Femur (tissue), 1 donor: ENCODE data around the gene ASH1L.
"Not testable (repeated sequence)": the region's sequence is repeated elsewhere in the genome, so short reads cannot be mapped to it uniquely, and the experiment has no call there.

Experiments used
- DNase-seq: peaks from one replicate; pipeline ENCODE4 v3.0.0-alpha.2; 2017

ASH1L gene

DNA sequence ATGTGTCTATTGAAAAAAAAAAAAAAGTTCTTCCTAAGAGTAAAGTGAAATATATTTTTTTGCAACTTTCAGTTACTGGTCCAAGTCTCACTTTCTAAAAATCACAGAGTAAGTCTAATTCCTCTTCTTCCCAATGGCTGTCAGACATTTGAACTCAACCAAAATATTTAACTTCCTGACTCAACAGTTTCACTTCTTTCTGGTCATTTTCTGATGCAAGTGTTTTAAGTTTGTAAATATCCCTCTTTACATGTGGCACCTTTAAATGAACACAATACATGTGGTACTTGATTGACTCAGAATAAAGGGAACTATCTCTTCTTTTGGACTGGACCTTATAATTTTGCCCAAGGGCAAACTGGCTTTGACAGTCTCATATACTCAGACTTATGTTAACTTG lies 76.7 kb downstream of the ASH1L start:
- DNase-seq = no peak

DNA sequence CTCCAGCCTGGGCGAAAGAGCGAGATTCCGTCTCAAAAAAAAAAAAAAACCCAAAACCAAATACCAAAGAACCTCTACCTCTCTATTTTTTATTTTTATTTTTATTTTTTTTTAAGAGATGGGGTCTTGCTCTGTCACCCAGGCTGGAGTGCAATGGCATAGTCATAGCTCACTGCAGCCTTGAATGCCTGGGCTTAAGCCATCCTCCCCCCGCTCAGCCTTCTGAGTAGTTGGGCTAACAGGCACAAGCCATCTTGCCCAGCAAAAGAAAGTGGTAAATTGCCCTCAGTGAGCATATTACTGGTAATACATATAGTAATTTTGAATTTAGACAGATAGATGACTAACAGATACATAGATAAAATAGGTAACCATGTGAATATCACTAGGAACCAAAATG lies 77.4 kb downstream of the ASH1L start:
- no peak for DNase-seq

DNA sequence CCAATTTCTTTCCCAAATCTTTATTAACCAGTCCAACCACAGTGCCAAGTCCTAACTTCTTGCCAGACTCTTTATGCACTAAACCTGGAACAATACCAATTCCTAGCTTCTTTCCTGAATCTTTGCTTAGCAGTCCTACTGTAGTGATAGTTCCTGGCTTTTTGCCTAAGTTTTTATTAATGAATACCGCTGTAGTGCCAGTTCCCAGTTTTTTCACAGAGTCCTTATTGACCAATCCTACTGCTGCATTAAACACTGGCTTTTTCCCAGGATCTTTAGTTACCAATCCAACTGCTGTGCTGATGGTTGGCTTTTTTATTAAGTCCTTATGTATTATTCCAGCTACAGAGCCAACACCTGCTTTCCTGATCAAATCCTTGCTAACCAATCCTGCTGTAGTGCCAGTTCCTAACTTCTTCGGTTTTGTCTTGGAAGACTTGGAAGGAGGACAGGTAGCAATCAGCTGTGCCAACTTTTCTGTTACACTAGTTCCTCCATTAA lies 80.8 kb downstream of the ASH1L start:
- peak; percentile 53 for DNase-seq

DNA sequence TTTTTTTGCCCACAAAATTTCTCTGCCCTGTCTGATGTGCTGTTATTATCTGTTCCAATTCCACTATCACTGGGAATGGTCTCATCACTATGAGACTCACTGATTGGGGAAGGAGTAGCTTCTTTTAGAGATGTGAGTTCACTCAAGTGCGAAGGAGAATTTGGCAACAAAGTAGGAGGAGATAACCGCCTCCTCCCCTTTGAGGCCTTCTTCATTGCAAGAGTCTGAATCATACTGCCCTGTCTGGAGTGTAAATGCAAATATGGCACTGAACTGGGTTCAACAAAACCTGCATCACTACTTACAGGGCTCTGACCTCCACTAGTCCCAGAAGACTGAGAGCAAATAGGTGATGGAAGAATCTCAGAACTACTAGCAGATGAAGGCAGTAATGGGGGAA lies 83.4 kb downstream of the ASH1L start:
- DNase-seq = no peak

DNA sequence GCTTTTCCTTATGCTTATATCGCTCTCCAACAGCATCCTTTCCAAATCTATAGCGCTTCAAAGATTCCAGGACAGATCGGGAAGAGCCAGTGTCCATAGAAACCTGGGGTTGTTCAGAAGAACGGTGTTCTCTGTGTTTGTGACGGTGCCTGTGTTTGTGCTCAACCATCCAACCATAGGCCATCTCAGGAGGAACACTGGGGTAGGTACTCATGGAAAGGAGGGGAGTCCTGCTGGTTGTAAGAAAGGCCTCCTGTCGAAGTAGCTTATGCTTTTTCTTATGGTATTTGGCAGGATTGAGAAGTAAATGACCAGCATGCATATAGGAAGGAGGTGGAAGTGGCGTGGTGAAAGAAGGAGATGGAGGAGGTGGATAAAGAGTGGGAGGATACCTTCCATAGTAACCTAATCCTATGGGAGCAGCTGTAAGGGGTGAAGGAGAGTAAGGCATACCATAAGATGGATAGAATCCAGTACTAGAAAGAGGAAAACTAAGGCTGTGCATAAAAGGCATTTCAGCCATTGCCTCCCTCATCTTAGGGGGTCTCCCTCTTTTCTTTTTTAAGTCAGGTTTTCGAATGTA lies 84.2 kb downstream of the ASH1L start:
- no peak for DNase-seq

DNA sequence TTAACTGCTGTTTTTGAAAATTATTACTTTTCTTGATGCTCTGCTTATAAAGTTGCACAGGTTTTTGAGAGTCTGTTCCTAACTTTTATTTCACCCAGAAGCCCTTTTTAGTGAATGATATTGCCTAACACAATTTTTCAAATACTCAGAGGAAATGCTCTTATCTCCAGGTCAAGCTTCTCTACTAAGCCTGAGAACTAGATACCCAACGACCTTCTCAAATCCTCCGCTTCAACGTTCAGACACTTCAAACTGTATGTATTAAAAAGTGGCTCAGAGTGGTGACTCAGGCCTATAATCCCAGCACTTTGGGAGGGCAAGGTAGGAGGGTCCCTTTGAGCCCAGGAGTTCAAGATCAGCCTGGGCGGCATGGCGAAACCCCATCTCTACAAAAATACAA lies 88.5 kb downstream of the ASH1L start:
- DNase-seq = no peak

DNA sequence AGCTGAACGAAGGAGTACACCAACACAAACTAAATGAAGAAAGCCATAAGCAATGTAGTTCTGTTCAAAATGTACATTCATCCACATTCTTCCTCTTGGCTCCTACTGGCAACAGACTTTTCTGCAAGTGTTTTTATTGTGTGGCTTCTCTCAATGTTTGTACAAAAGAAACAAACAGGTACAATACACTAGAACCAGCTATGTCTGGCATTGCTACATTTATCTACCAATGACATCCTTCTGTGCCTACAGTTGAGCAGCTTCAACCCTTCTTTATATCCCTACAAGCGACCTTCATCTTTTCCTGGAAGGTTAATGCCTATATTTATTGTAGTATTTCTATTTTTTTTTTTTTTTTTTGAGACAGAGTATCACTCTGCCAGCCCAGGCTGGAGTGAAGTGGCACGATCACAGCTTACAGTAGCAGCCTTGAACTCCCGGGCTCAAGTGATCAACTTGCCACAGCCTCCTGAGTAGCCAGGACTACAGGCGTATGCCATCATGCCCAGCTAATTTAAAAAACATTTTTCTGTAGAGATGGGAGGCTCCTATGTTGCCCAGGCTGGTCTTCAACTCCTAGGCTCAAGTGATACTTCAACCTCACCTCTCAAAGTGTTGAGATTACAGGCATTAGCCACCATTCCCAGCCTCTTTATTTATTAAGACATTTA lies 89.3 kb downstream of the ASH1L start:
- no peak for DNase-seq

DNA sequence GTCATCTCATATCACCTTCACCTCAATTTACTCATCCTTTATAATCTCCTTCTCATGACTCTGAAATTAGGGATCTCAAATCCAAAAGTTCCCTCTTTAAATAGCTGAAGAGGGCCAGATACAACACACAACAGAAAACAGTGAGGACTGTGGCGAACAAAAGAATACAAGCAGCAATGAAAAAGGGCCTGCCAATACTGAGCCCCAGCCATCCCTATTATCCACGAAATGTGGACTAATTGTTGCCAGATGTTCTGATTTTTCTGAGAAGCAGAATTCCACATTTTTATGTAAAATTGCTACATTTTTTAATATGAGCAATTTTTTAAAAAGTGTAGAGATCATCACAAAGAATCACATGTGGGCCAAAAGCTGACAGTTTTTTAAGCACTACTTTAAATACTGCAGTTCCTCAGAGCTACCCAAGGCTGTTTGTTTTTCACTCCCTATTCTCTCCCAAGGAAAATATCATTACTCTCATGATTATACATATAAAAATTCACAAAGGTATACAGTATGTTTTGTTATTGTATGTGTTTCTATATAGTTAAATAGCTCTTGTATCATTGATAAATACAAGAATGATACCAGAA lies 90.0 kb downstream of the ASH1L start:
- peak; percentile 19 for DNase-seq

DNA sequence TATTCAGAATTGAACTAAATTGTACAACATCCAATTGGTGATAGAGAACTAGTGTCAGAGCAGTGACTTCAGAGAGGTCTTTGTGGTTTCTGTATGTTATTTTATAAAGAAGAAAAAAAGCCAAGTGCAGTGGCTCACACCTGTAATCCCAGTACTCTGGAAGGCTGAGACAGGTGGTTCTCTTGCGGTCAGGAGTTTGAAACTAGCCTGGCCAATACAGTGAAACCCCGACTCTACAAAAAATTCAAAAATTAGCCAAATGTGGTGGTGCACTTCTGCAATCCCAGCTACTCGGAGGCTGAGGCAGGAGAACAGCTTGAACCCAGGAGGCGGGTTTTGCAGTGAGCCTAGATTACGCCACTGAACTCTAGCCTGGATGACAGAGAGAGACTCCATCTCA lies 90.7 kb downstream of the ASH1L start:
- DNase-seq = no peak

DNA sequence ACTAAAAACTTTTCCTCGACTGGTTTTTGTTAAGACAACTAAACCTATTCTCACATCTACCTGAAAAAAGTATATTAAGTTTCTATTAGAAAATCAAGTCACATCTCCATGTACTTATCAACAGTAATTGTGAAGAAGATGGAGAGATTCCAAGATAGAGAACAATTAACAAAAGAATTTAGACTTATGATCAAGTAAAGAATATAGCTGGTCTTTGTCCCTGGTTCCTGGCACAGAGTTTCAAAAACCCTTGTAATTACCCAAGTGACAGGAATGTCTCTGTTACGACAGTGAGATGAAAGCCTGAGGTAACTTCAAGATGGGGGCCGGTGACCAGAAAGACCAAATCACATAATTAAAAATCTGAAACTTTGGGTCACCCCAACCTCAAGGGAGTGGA lies 91.6 kb downstream of the ASH1L start:
- no peak for DNase-seq

DNA sequence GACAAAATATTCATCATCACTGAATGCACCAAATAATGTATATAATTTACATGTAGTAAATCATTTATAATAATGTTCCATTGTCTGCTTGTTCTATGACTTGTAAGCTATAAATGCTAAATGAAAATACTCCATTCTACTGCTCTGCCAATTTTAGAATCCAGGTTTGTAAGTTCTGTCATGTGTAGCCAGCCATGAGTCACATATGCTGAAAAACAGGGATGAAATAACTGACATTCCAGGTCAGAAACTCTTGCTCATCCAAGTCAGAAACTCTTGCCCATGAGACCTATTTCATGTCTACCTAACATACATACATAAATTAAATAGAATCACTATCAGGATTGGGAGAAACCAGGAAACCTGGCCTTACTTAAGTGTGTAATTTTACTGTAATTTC lies 95.6 kb downstream of the ASH1L start:
- no peak for DNase-seq

DNA sequence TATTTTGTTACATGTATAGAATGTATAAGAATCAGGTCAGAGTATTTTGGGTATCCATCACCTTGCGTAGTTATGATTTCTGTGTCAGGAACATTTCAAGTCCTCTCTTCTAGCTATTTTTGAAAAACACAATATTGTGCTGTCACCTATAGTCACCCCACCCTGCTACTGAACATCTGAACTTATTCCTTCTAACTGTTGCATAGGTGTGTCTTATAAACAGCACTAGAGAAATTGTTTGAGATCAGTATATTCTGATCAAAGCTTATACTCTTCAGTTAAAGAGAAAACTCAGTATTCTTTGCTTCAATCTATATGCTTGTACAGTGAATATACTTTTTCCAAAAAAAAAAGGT lies 96.0 kb downstream of the ASH1L start:
- no peak for DNase-seq

DNA sequence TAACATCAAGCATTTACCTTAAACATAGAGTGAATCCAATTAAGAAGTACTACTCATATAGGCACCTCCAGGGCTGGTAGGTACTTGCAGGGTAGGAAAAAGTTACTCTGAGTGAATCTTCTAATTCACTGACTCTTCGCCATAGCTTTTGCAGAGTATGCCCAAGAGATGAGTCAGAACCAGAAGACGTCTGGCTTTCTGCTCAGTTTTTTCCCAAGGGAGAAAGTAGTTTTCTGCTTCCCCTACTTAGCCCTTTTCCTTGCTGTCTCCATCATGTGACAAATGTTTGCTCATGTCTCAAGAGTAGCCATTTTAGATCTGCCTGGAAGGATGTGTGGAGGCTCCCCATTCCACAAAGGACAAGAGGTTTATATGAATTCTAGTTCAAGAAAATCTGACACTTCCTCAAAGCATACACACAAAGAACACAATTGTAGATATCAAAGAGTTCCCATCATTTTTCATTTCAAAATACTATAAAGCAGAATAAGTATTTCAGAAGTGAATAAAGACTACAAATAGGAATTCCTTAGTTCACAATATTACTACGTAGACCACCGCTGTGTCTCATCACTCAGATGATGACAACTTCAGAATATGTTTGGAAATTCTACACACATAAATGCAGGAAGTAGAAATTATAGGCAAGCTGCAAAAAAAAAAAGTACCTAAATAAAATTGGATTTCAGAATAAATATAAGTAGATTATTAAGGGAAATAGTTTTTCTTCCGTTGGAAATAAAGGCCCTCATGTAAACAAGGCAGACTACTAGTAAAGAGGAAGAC lies 98.5 kb downstream of the ASH1L start:
- no peak for DNase-seq

DNA sequence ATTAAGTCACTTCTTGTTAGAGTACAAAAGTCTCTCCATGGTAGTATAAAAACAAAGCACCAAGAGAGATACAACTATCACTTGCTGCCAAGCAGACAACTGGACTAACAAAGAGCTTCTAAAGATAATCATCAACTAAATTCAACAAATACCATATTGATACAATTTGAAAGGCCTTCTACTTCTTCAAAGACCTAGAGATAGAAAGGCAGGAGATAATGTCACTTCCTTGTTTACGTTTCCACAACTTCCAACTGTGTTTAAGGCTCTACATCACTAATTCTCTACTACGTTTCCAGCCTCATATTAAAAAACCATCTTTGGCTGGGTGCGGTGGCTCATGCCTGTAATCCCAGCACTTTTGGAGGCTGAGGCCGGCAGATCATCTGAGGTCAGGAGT lies 104.5 kb downstream of the ASH1L start:
- no peak for DNase-seq

DNA sequence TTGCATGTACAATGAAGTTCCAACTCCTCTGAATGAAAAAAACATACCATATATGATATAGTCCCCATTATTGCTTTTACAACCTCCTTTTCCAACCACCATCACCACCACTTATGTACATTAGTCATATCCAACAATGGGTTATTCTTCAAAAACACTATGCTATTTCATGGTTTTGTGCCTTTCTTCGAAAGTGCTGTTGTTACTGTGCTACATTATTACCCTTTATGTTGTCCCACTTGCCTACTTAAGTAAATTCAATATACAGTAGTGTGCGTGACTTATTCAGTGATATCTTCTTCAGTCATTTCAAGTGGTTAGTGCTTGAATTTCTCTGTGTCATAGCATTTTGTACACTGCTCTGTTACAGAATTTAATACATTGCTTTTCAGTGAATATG lies 105.3 kb downstream of the ASH1L start:
- no peak for DNase-seq

DNA sequence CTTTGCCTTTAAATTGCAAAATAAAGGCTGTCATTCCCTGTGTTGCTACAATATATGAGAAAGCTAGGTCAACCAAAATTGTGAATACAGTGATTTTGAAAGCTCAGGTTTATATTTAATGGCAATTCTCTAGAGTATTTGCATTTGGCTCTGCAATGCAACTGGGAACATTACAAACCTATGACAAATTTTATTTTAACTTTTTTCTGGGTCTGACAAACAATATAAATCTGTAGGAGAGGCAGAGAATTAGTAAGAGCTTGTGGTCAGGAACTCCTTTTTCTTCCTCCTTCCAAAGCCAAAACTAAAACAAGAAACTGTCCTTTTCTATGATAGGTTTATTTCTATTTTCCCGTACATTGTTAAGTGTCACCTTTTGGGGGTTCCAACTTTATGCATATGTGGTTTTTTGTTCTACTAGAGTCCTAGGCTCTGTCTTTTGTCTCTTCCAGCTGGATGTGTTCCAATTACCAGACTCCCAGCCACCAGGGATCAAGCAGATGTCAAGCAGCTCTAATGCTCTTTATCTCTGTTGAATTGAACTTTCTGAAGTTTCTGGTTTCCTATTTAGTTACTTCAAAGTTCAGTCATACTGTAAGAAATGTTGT lies 106.9 kb downstream of the ASH1L start:
- DNase-seq = no peak

DNA sequence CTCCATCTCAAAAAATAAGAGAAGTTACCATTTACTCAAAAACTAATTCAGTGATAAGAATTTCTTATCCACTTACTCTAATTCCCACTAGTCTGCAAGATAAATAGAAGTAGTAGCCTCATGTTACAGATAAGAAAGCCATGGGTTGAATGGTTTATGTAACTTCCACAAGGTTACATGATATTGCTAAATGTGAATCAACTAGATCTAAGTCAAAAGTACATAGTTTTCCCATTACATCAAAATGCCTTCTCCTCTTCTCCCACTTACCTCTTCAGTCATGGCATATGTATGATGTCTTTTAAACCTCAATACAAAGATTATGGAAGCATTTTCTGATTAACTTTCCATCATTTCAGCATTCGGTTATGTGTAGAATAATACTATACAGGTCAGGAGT lies 108.5 kb downstream of the ASH1L start:
- no peak for DNase-seq

DNA sequence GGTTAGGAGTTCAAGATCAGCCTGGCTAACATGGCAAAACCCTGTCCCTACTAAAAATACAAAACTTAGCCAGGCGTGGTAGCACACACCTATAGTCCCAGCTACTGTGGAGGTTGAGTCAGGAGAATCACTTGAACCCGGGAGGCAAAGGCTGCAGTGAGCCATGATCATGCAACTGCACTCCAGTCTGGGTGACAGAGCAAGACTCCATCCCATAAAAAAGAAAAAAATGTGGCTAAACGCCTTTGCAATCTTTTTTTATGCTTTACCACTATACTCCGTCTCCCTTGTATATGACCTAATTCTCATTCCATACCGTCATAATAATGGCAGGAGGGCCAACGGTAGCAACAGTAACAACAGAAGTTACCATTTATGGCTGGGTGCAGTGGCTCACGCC lies 109.5 kb downstream of the ASH1L start:
- DNase-seq = no peak

DNA sequence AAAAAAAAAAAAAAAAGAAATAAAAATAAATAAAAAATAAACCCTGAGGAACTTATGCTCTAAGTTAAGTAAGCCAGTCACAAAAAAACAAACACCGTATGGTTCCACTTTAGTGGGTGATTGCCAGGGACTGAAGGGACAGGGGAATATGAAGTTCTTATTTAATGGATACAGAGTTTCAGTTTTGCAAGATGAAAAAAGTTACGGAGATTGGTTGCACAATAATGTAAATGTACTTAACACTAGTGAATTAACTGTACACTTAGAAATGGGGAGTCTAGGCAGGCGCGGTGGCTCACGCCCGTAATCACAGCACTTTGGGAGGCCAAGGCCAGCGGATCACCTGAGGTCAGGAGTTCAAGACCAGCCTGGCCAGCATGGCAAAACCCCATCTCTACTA lies 111.4 kb downstream of the ASH1L start:
- no peak for DNase-seq

DNA sequence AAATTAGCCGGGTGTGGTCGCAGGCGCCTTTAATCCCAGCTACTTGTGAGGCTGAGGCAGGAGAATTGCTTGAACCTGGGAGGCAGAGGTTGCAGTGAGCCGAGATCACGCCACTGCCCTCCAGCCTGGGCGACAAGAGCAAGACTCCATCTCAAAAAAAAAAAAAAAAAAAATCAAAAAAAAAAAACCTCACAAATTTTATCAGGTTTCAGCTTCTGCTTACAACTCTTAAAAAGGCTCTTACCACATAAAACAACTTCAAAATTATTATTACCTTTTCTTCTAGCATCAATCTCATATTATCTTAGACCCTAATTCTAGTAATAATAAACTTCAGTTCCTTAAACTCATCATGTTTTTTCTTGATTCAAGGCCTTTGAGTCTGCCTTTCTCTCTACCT lies 120.2 kb downstream of the ASH1L start:
- DNase-seq = not testable (repeated sequence)

DNA sequence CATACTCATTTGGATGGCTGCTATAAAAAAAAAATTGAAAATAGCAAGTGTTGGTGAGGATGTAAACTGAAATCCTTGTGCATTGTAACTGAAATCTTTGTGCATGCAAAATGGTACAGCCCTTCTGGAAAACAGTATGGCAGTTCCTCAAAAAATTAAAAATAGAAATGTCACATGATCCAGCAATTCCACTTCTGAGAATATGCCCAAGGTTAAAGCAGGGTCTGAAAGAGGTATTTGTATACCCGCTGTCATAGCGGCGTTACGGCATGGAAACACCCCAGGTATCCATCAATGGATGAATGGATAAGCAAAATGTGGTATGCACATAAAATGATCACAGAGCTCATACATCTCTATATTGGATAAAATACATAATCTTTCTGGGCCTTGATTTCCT lies 125.2 kb downstream of the ASH1L start:
- DNase-seq = no peak

DNA sequence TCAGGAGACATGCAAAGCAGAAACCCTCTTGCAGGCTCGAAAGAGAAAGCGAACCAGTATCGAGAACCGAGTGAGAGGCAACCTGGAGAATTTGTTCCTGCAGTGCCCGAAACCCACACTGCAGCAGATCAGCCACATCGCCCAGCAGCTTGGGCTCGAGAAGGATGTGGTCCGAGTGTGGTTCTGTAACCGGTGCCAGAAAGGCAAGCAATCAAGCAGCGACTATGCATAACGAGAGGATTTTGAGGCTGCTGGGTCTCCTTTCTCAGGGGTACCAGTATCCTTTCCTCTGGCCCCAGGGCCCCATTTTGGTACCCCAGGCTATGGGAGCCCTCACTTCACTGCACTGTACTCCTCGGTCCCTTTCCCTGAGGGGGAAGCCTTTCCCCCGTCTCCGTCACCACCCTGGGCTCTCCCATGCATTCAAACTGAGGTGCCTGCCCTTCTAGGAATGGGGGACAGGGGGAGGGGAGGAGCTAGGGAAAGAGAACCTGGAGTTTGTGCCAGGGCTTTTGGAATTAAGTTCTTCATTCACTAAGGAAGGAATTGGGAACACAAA lies 128.7 kb downstream of the ASH1L start:
- not testable (repeated sequence) for DNase-seq
